Caco-2 (cell line): ENCODE results near the gene AHNAK2. TPM values are rescaled to one million over a fixed set of nuclear protein-coding genes. Genes with fewer than 3 reads are reported as not detected.

ENCODE experiments used
- BruUV-seq: library from RNA; stranded (reverse); fragments of 400-500 nt; replicated peaks from 2 replicates; lab custom pipeline; 2021; lab: Mats Ljungman, UMichigan
- CTCF ChIA-PET: fragments of 300-600 bp; sonication (Branson Sonifier 250); formaldehyde crosslinking; loops from one replicate; lab custom pipeline; 2022; ENCODE audit warnings: antibody characterized with exemption; lab: Charles Lee
- POLR2A ChIA-PET: fragments of 300-600 bp; sonication (Branson Sonifier 250); formaldehyde crosslinking; loops from one replicate; lab custom pipeline; 2022; ENCODE audit warnings: antibody characterized with exemption; lab: Charles Lee
- DNase-seq, 2 experiments: peaks; one replicate each; pipeline versions ENCODE4 v3.0.0 to v3.0.0-alpha.2; 2020 to 2022
- H3K27me3 ChIP-seq: replicated peaks from 2 replicates; pipeline ENCODE4 v1.6.0; 2011; ENCODE audit warnings: low read length; ENCODE audit not compliant: control insufficient read depth, insufficient read depth
- H3K36me3 ChIP-seq: 2 replicates; pipeline ENCODE4 v1.5.1; 2011; ENCODE audit warnings: low read length; ENCODE audit not compliant: control insufficient read depth, insufficient read depth
- H3K4me1 ChIP-seq: fragments of 250-450 bp; sonication (Bioruptor Pico); 2 replicates; pipeline ENCODE4 v1.5.1; 2020; ENCODE audit warnings: mild to moderate bottlenecking
- H3K4me3 ChIP-seq: 2 replicates; pipeline ENCODE4 v1.5.1; 2011; ENCODE audit warnings: low read depth, mild to moderate bottlenecking, control low read depth, low read length
- H3K9me3 ChIP-seq: fragments of 250-450 bp; sonication (Bioruptor Pico); 2 replicates; pipeline ENCODE4 v1.5.1; 2020; ENCODE audit warnings: mild to moderate bottlenecking, moderate library complexity
- H3K27ac Mint-ChIP-seq: one replicate; pipeline ENCODE4 v1.8.0; 2022; ENCODE audit warnings: mixed read lengths; ENCODE audit not compliant: unreplicated experiment
- H3K27me3 Mint-ChIP-seq: one replicate; pipeline ENCODE4 v1.8.0; 2022; ENCODE audit warnings: mixed read lengths; ENCODE audit not compliant: insufficient read depth, unreplicated experiment
- H3K36me3 Mint-ChIP-seq: one replicate; pipeline ENCODE4 v1.8.0; 2022; ENCODE audit warnings: mild to moderate bottlenecking, mixed read lengths; ENCODE audit not compliant: insufficient read depth, unreplicated experiment
- H3K4me1 Mint-ChIP-seq: one replicate; pipeline ENCODE4 v1.8.0; 2022; ENCODE audit warnings: low read depth, mixed read lengths; ENCODE audit not compliant: unreplicated experiment
- H3K4me3 Mint-ChIP-seq: one replicate; pipeline ENCODE4 v1.8.0; 2022; ENCODE audit warnings: mild to moderate bottlenecking, moderate library complexity, mixed read lengths; ENCODE audit not compliant: unreplicated experiment
- H3K9me3 Mint-ChIP-seq: one replicate; pipeline ENCODE4 v1.8.0; 2022; ENCODE audit warnings: mixed read lengths; ENCODE audit not compliant: unreplicated experiment
- intact Hi-C: fragments of 100-400 bp; cut with micrococcal nuclease; formaldehyde crosslinking; loops from one replicate; pipeline ENCODE4 v1.10.0; 2022; ENCODE audit not compliant: unreplicated experiment
- total RNA-seq: library from RNA; stranded (reverse); gene quantifications from 2 replicates; pipeline ENCODE4 v1.2.3, GENCODE V29; 2022
- TF ChIP-seq, protein P1 (sequence below), 2 experiments: fragments of 200-600 bp in 1 of 2; IDR thresholded peaks; 1 replicate in 1 of 2; 2 replicates in 1 of 2; pipeline versions ENCODE4 v1.5.1 to v1.8.0; 2011 to 2022; ENCODE audit warnings: antibody characterized with exemption in 1 of 2, control low read depth in 1 of 2, inconsistent platforms in 1 of 2, low read depth in 1 of 2, low read length in 1 of 2, mild to moderate bottlenecking in 1 of 2, moderate library complexity in 1 of 2; ENCODE audit not compliant: insufficient read depth in 1 of 2, severe bottlenecking in 1 of 2, unreplicated experiment in 1 of 2

AHNAK2 gene
- total RNA-seq, 1 experiment from 2014 or later = 0.77 TPM

DNA sequence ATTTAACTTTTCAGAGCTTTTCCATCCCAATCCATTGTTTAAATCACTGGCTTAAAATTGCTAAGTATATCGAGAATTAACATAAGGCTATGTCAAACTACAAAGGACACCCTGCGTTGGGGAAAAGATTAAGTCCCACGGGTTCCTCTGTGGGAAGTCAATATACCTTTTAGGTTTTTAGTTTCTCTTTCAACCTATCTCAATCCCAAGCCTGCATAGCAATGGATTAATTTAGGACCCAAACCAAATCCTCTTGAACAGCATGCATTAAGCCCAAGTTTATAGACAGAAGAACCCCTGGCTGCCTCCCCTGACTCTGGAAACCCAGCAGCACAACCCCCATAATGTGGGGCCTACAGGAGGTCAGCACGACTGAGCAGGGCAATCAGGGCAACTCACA is 36.5 kb upstream of the AHNAK2 start:
- Mint-ChIP-seq H3K4me1 (peaks cover 11% of the 10 kb centered on the region), H3K4me3 (no peak overlapping the region), H3K9me3 (no peaks in the 10 kb centered on the region), H3K36me3 (peaks cover 52% of the 10 kb centered on the region), H3K27ac (no peak overlapping the region), H3K27me3 (no peaks in the 10 kb centered on the region)
- TF ChIP-seq, protein P1, sequence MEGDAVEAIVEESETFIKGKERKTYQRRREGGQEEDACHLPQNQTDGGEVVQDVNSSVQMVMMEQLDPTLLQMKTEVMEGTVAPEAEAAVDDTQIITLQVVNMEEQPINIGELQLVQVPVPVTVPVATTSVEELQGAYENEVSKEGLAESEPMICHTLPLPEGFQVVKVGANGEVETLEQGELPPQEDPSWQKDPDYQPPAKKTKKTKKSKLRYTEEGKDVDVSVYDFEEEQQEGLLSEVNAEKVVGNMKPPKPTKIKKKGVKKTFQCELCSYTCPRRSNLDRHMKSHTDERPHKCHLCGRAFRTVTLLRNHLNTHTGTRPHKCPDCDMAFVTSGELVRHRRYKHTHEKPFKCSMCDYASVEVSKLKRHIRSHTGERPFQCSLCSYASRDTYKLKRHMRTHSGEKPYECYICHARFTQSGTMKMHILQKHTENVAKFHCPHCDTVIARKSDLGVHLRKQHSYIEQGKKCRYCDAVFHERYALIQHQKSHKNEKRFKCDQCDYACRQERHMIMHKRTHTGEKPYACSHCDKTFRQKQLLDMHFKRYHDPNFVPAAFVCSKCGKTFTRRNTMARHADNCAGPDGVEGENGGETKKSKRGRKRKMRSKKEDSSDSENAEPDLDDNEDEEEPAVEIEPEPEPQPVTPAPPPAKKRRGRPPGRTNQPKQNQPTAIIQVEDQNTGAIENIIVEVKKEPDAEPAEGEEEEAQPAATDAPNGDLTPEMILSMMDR (IDR thresholded peaks at IDR 0.05; ENCODE audit: insufficient read depth in 1 of 2, low read depth in 1 of 2, low read length in 1 of 2, severe bottlenecking in 1 of 2, unreplicated experiment in 1 of 2) = no peak
- H3K36me3 ChIP-seq = peaks cover 3% of the 10 kb centered on the region
- ChIA-PET CTCF (no interaction called here), POLR2A (no interaction called here)
- BruUV-seq = no TSS peak
- intact Hi-C loops = no loop called here
- peaks cover 13% of the 10 kb centered on the region; the same call in 1 of the 2 replicates for H3K4me1 ChIP-seq
- no peak for DNase-seq
- no peaks in the 10 kb centered on the region for H3K9me3 ChIP-seq
- H3K4me3 ChIP-seq = no peak overlapping the region
- H3K27me3 ChIP-seq = no peaks in the 10 kb centered on the region

DNA sequence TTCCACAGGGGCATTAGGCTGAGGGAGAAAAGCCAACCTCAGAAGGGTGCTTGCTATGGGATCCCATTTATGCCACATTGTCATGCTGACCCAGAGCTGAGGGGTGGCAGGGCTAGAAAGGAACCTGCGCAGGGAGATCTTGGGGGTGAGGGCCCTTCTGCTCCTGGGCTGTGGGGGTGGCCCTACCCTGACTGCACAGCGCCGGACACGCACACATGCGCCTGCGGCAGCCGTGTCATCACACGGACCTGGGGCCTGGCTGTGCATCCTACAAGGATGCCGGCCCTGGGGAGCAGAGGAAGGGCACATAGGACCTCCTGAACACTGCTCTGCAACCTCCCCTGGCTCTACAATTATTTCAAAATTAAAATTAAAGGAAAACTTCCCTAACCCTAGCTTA is 35.9 kb upstream of the AHNAK2 start:
- no TSS peak for BruUV-seq
- no peak overlapping the region for H3K4me3 Mint-ChIP-seq
- no peaks in the 10 kb centered on the region for H3K27me3 ChIP-seq
- H3K4me3 ChIP-seq = no peak overlapping the region
- H3K9me3 Mint-ChIP-seq = no peaks in the 10 kb centered on the region
- ChIA-PET CTCF (no interaction called here), POLR2A (no interaction called here)
- no peaks in the 10 kb centered on the region for H3K27me3 Mint-ChIP-seq
- TF ChIP-seq, protein P1 (IDR thresholded peaks at IDR 0.05; ENCODE audit: insufficient read depth in 1 of 2, low read depth in 1 of 2, low read length in 1 of 2, severe bottlenecking in 1 of 2, unreplicated experiment in 1 of 2) = no peak
- no peak overlapping the region for H3K27ac Mint-ChIP-seq
- H3K4me1 ChIP-seq = peaks cover 7% of the 10 kb centered on the region; the same call in 1 of the 2 replicates
- peaks cover 52% of the 10 kb centered on the region for H3K36me3 Mint-ChIP-seq
- H3K4me1 Mint-ChIP-seq = peaks cover 11% of the 10 kb centered on the region
- no peaks in the 10 kb centered on the region for H3K9me3 ChIP-seq
- H3K36me3 ChIP-seq = peaks cover 3% of the 10 kb centered on the region
- intact Hi-C loops = no loop called here
- DNase-seq = no peak

DNA sequence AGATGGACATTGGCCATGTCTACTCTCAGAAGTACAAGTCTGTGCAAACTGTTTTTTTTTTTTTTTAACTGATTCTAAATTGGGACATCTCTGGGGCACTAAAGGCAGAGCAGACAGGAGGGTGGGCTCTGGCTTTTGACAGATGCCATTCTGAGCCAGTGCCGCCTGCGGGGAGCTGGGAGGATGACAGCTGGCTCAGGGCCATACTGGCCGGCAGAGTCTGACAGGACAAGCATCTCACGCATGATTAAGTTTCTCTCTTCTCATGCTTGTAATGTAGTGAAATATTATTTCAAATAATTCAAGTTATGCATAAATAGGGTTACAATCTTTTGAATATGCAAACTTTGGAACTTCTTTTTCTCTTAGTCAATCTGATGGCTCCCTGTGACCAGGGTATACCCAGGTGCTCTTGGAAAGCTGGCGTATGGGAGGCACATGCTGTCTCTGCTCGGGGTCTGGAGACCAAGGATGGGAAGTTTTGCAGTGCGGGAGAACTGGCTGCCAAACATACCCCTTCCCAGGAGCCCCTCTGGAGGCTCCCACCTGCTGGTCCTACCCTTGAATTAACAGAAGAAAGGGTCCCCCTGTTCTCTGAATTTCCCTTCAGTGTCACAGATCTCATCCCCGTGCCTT is 35.1 kb upstream of the AHNAK2 start:
- no peaks in the 10 kb centered on the region for H3K27me3 ChIP-seq
- no peak for DNase-seq
- H3K4me1 ChIP-seq = peaks cover 1% of the 10 kb centered on the region; the same call in 1 of the 2 replicates
- intact Hi-C loops = no loop called here
- H3K4me1 Mint-ChIP-seq = peaks cover 11% of the 10 kb centered on the region
- peaks cover 48% of the 10 kb centered on the region for H3K36me3 Mint-ChIP-seq
- no peak overlapping the region for H3K4me3 ChIP-seq
- POLR2A ChIA-PET = no interaction called here
- H3K9me3 ChIP-seq = no peaks in the 10 kb centered on the region
- no peaks in the 10 kb centered on the region for H3K9me3 Mint-ChIP-seq
- TF ChIP-seq, protein P1 (IDR thresholded peaks at IDR 0.05; ENCODE audit: insufficient read depth in 1 of 2, low read depth in 1 of 2, low read length in 1 of 2, severe bottlenecking in 1 of 2, unreplicated experiment in 1 of 2) = no peak
- BruUV-seq = no TSS peak
- no peak overlapping the region for H3K27ac Mint-ChIP-seq
- peaks cover 3% of the 10 kb centered on the region for H3K36me3 ChIP-seq
- H3K27me3 Mint-ChIP-seq = no peaks in the 10 kb centered on the region
- H3K4me3 Mint-ChIP-seq = no peak overlapping the region
- CTCF ChIA-PET = no interaction called here
